Measurements from ENCODE around the gene POLN.

The POLN gene

GRCh38 chr4:2082627-2083026 lies 159.3 kb downstream of the POLN start:
- DNase-seq (ENCODE audit: low read depth): no peak

GRCh38 chr4:2082118-2082517 lies 159.8 kb downstream of the POLN start:
- DNase-seq (ENCODE audit: low read depth): no peak

GRCh38 chr4:2081540-2081939 lies 160.4 kb downstream of the POLN start:
- DNase-seq (ENCODE audit: low read depth): no peak

- no peak for DNase-seq (ENCODE audit: low read depth)
Measured at GRCh38 chr4:2080429-2081300, 161.3 kb downstream of the POLN start.

- no peak for DNase-seq (ENCODE audit: low read depth)
Measured at GRCh38 chr4:2079926-2080325, 162.0 kb downstream of the POLN start.

- no peak for DNase-seq (ENCODE audit: low read depth)
Measured at GRCh38 chr4:2079006-2079405, 162.9 kb downstream of the POLN start.

GRCh38 chr4:2078584-2078983 lies 163.3 kb downstream of the POLN start:
- DNase-seq (ENCODE audit: low read depth): no peak

GRCh38 chr4:2077537-2078460 lies 164.1 kb downstream of the POLN start:
- no peak for DNase-seq (ENCODE audit: low read depth)

- no peak for DNase-seq (ENCODE audit: low read depth)
Measured at GRCh38 chr4:2076908-2077536, 164.9 kb downstream of the POLN start.

- DNase-seq (ENCODE audit: low read depth): no peak
Measured at GRCh38 chr4:2075987-2076907, 165.7 kb downstream of the POLN start.

GRCh38 chr4:2075171-2075986 lies 166.5 kb downstream of the POLN start:
- DNase-seq (ENCODE audit: low read depth): no peak

GRCh38 chr4:2074588-2074987 lies 167.3 kb downstream of the POLN start:
- no peak for DNase-seq (ENCODE audit: low read depth)

- no peak for DNase-seq (ENCODE audit: low read depth)
Measured at GRCh38 chr4:2073808-2074481, 168.0 kb downstream of the POLN start.

- no peak for DNase-seq (ENCODE audit: low read depth)
Measured at GRCh38 chr4:2072971-2073807, 168.7 kb downstream of the POLN start.

- DNase-seq (ENCODE audit: low read depth): no peak
Measured at GRCh38 chr4:2071912-2072867, 169.7 kb downstream of the POLN start.

GRCh38 chr4:2071252-2071911 lies 170.5 kb downstream of the POLN start:
- DNase-seq (ENCODE audit: low read depth): no peak
